ENCODE measurements around the gene MATN1.

The MATN1 gene

GRCh38 chr1:30734106-30734505 is 10.7 kb upstream of the MATN1 start:
- DNase-seq (ENCODE audit: extremely low read depth in 1 of 2, low read depth in 1 of 2), result no peak

DNA sequence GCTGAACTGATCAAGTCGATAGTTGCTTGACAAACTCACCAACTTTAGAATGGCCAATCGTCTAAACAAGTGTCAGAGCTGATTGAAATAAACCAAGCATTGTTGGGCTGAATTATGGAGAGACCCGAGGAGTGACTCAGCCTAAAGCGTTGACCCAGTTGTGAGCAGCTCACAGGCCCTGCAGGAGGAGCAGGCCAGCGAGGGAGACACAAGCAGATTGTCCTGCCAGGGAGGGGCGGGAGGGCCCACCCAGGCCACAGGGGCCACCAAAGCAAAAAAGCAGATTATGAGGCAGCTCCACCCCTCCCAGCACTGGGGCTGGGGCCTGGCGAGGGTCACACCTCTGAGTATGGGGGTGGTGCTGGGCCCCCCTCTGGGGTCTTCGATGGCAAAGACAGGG is 10.1 kb upstream of the MATN1 start:
- DNase-seq (ENCODE audit: extremely low read depth in 1 of 2, low read depth in 1 of 2), result no peak

- no peak for DNase-seq (ENCODE audit: extremely low read depth in 1 of 2, low read depth in 1 of 2)
Observed at GRCh38 chr1:30732277-30732996, 9.1 kb upstream of the MATN1 start.

GRCh38 chr1:30731806-30732276 is 8.5 kb upstream of the MATN1 start:
- no peak for DNase-seq (ENCODE audit: extremely low read depth in 1 of 2, low read depth in 1 of 2)

DNA sequence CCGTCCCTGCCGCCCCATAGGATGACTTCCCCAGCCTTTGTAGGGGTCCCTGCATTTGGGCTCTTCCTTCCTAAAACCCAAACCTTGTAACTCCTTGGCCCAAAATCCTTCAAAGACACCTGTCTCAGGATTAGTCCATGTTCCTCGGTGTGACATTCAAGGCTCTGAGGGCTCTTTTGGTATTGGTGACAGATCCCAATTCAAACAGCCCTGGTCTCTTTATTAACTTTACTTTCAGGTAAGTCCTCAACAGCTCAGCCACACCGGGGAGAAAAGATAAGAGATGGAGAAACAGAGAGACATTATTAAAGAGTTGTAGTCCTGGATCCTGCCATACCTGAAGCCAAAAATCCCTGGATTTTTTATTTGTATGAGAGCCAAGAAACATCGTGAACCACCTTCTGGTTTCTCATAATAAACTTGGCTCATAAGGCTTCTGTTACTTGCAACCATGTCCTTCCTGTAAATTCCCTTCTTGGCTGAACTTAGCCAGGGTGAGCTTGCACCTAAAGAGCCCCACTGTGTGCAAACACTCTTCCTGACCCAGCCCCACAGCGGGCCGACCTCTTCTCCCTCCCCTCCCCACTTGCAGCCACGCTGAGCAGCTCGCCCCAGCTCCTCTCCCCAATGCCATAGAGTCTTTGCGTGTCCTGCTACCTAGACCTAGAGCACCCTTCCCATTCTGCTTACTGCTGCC is 7.9 kb upstream of the MATN1 start:
- no peak for DNase-seq (ENCODE audit: extremely low read depth in 1 of 2, low read depth in 1 of 2)

GRCh38 chr1:30730346-30731108 is 7.1 kb upstream of the MATN1 start:
- no peak for DNase-seq (ENCODE audit: extremely low read depth in 1 of 2, low read depth in 1 of 2)

DNA sequence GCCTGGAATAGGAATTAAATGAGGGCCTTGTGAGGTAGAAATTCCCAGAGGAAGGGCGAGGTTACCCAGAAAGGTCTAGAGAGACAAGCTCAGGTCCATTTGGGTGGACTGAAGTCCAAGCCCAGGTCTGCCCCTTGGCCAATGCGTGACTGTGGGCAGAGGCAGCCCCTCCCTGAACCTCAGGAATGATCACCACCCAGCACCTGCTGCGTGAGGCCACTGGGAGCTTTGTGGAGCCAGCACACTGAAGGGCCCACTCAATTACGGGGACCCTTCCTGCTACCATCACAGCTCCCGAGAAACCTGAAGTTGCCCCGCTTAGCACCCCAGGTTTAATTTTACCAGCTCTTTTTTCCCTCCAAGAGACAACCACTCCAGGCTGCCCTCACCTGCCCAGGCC is 6.5 kb upstream of the MATN1 start:
- DNase-seq (ENCODE audit: extremely low read depth in 1 of 2, low read depth in 1 of 2), result no peak

- DNase-seq (ENCODE audit: extremely low read depth in 1 of 2, low read depth in 1 of 2), result no peak
Observed at GRCh38 chr1:30728832-30729638, 5.7 kb upstream of the MATN1 start.

DNA sequence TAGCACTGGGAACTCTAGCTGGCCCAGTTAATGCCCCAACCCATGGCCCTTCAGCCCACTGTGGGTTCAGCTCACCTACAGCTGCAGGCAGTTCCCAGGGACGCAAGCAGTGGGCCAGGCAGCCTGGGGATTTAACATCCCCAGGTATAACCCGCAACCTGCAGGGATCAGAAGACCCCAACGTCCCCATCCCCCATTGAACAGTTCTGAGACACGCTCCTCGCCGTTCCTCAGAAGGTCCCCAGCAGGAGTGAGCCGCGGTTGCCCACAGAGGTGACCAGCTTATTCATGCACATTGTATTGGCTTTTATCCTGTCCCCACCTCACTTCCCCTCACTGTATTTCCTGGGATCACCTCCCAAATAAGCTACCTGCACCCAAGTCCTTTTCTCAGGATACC is 5.0 kb upstream of the MATN1 start:
- no peak for DNase-seq (ENCODE audit: extremely low read depth in 1 of 2, low read depth in 1 of 2)

DNA sequence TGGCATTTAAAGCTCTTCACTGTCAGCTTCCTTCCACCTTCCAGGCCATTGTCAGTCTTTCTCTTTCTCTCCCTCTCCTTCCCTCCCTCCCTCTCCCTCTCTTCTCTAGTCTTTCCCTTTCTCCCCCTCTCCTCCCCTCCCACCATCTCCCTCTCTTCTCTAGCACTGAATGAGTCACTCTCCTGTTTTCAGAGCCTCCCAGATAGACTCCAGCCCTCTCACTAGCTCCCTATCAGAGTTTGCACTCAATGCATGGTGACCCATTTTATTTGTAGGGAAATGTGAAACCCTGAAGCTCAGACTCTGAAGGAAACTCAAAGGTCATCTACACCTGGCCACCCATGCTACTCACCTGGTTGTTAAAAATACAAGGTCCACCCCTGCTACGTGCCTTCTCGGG is 4.4 kb upstream of the MATN1 start:
- no peak for DNase-seq (ENCODE audit: extremely low read depth in 1 of 2, low read depth in 1 of 2)

GRCh38 chr1:30726773-30727684 is 3.6 kb upstream of the MATN1 start:
- DNase-seq (ENCODE audit: extremely low read depth in 1 of 2, low read depth in 1 of 2), result no peak

DNA sequence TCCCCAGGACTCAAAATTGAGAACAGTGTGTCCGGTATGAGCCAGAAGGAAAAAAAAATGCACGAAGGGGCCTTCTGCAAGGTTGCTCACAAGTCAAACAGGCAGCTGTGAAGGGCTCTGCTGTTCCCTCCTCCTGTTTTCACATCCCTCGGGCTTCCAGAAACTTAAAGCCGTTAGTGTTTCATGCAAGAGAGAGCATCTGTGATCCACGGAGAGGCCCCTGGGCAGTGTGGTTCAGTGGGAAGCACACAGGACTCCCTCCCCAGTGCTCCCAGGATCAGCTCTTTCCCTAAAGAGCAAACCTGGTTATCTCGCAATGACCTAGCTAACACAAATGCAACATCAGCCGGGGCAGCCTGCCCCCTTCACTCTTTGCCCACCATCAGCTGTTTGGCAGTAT is 2.9 kb upstream of the MATN1 start:
- no peak for DNase-seq (ENCODE audit: extremely low read depth in 1 of 2, low read depth in 1 of 2)

DNA sequence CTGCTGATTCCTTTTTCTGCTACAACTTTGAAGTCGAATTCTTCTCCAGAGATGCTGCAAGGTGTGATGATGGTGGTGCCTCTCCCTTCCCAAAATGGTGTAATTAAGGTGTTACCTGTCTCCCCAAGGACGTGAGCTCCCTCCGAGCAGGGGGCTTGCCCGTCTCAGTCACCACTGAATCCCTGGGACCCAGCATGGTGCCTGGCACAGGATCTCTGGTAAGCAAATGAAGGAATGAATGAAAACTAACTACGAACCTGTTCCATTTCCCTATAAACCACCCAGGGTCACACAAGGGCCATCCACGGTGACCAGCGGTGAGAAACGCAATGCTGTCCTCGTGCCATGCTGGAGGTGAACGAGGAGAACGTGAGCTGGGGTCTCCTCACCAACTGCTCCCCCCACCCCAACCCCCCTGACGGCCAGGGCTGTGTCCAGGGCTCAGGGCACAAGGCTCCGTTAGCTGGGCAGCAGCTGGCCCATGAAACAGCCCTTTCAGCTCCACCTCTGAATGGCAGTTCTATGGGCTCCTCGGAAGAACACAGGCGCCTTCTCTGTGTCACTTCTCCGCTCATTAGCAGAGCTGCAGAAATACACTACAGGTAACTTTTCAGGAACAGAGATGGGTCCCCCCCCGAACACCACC is 2.2 kb upstream of the MATN1 start:
- no peak for DNase-seq (ENCODE audit: extremely low read depth in 1 of 2, low read depth in 1 of 2)

- DNase-seq (ENCODE audit: extremely low read depth in 1 of 2, low read depth in 1 of 2), result no peak
Observed at GRCh38 chr1:30724655-30725421, 1.5 kb upstream of the MATN1 start.

DNA sequence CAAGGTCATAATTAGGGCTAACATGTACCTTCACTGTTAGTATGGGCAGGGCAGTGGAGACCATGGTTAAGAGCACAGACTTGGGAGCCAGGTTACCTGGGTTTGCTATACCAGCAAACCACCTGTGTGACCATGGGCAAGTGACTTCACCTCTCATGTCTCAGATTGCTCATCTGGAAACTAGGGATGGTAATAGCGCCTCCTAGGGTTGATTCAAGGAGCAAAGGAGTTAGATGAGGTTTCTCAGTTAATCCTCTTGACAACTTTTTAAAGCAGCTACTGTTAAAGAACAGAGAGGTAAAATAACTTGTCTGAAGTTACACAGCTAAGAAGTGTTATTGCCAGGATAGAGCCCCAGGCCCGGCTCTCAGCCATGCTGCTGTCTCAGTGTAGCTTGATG is 790 bp upstream of the MATN1 start:
- no peak for DNase-seq (ENCODE audit: extremely low read depth in 1 of 2, low read depth in 1 of 2)

DNA sequence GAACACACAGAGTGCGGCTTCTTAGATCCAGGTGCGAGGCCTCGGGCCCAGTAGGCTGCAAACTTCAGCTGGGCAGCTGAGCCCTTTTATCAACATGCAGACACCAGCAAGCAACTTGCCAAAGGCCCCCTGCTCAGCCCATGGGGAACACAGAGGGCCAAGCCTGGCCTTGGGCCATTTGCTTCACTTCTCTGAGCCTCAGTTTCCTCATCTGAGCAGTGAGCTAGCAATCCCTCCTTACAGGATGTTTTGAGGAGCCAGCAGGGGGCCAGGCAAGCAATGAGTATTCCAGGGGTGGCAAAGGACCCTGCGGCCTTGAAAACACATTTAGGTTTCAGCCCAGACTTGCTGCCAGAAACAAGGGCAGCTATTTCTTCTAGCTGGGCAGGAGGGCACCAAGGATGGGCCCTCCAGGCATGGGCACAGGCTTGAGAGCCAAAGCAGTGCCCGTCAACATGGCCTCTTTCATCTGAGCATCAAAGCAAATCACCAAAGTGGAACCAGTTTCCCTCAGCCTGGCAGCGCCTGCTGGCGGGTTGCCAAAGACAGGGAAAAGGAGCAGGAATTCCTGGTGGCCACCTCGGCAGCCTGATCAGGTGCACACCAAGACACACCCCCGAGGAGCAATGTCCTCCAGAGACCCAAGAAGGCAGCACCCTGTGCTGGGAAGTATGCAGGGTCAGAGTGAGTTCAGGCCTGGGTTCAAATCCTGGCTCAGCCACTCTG is 1.4 kb downstream of the MATN1 start:
- DNase-seq (ENCODE audit: extremely low read depth in 1 of 2, low read depth in 1 of 2), result no peak

DNA sequence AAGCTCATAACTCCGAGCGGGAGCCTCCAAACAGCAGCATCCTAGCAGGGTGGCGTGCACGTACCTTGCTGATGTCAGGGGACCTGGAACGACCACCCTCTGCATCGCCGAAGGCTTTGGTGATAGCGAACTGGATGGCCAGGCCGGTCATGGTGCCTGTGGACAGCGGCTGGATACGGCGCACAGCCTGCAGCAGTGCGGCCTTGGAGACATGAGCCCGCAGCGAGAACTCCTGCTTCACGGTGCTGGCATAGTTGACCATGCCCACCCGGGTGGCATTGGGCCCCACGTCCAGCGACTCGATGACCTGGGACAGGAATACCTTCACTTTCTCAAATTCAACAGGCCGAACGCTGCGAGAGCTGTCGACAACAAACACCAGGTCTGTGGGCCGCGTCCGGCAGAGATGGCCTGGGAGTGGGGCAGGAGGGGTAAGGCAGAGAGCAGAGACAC is 2.0 kb downstream of the MATN1 start:
- no peak for DNase-seq (ENCODE audit: extremely low read depth in 1 of 2, low read depth in 1 of 2)
